ENCODE results near the gene PAX1. TPM values are rescaled to one million over a fixed set of nuclear protein-coding genes. Genes with fewer than 3 reads are reported as not detected.
A peak's percentile ranks its signal among the peaks of the same experiment; 100 is the strongest.

Gene PAX1
- total RNA-seq, 8 experiments from 2014 or later: 0.08 to 0.78 (median 0.33) TPM; not detected in 2

- no peak for ATAC-seq (replicated peaks in 6 of 8)
- in situ Hi-C loops (cut with MboI; ENCODE audit: low pct_unique_long_range_greater_than_20kb in 2 of 9, low sequenced_read_pairs in 9 of 9, unreplicated experiment in 9 of 9): loop anchor here in 2 of 9 experiments (25.0 kb wide), 3 partner anchors 398 to 598 kb away; no protein-coding TSS in a partner anchor
These were observed 9.1 kb downstream of the PAX1 start for GRCh38 chr20:21714297-21715192.

DNA sequence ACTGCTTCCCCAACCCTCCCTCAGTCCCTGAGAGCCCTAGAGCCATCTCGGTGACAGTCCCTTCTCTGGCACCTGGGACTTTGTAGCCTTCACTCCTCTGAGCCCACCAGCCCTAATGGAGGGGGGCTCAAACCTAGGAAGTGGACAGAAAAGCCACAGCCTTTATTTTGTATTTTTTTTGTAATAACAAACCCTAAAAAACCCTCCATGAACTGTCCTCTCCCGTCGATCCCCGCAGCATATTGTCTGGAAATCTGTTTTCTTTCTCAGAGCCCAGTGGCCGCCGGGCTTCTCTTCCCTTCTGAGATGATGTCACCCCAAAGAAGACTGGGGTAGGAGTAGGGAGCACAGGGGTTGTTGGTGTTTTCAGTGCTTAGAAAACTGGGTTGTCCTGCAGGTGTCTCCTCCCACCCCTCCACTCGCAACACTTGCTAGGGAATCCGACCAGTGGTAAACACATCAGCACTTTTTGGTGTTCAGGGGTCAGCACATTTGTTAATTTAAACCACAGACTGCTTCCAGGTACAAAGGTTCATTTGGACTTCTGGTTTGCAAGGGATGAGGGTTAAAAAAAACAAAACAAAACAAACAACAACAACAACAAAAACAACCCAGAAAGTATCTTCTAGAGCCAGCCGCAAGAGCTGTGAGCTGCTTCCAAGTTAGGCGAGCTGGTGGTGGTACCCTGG is 9.9 kb downstream of the PAX1 start:
- no peak for ATAC-seq (replicated peaks in 6 of 8)
- H3K4me1 ChIP-seq (replicated peaks in 1 of 2): no peaks in the 10 kb centered on the region
- H3K4me3 ChIP-seq: no peak overlapping the region
- no peak overlapping the region for H3K27ac ChIP-seq
- 0 to 60% (median 6%) methylated on average over 2 to 10 of the region's 10 CpGs; no CpG with 5 or more reads in 1 of the 10 experiments for WGBS, 10 experiments
- in situ Hi-C loops (cut with MboI; ENCODE audit: low pct_unique_long_range_greater_than_20kb in 2 of 9, low sequenced_read_pairs in 9 of 9, unreplicated experiment in 9 of 9): loop anchor here in 2 of 9 experiments (25.0 kb wide), 3 partner anchors 397 to 597 kb away; no protein-coding TSS in a partner anchor

More at GRCh38 chr20:21714297-21715192, 9.1 kb downstream of the PAX1 start:
- H3K4me3 ChIP-seq: no peak overlapping the region
- 1 to 60% (median 6%) methylated on average over 4 to 21 of the region's 54 CpGs for WGBS, 10 experiments
- H3K4me1 ChIP-seq (replicated peaks in 1 of 2): no peaks in the 10 kb centered on the region
- no peak overlapping the region for H3K27ac ChIP-seq

- 0 to 21% (median 0%) methylated on average over 1 to 4 of the region's 4 CpGs; no CpG with 5 or more reads in 1 of the 10 experiments for WGBS, 10 experiments
- peak in 3 of 8 experiments; percentile 39 to 57 (median 56) for ATAC-seq (replicated peaks in 6 of 8)
- H3K27ac ChIP-seq: no peak overlapping the region
- H3K4me1 ChIP-seq (replicated peaks in 1 of 2): no peaks in the 10 kb centered on the region
- H3K4me3 ChIP-seq: no peak overlapping the region
- in situ Hi-C loops (cut with MboI; ENCODE audit: low pct_unique_long_range_greater_than_20kb in 2 of 9, low sequenced_read_pairs in 9 of 9, unreplicated experiment in 9 of 9): loop anchor here in 2 of 9 experiments (25.0 kb wide), 3 partner anchors 393 to 593 kb away; no protein-coding TSS in a partner anchor
These were observed 14.2 kb downstream of the PAX1 start for GRCh38 chr20:21719592-21720214.

- no peak overlapping the region for H3K4me3 ChIP-seq
- no peak overlapping the region for H3K27ac ChIP-seq
- no peaks in the 10 kb centered on the region for H3K4me1 ChIP-seq (replicated peaks in 1 of 2)
- ATAC-seq (replicated peaks in 6 of 8): no peak
- WGBS, 10 experiments: 20 to 77% (median 60%) methylated on average over 1 to 2 of the region's 2 CpGs; no CpG with 5 or more reads in 3 of the 10 experiments
- in situ Hi-C loops (cut with MboI; ENCODE audit: low pct_unique_long_range_greater_than_20kb in 2 of 9, low sequenced_read_pairs in 9 of 9, unreplicated experiment in 9 of 9): no loop called here
These were observed 20.4 kb downstream of the PAX1 start for GRCh38 chr20:21725892-21726291.

DNA sequence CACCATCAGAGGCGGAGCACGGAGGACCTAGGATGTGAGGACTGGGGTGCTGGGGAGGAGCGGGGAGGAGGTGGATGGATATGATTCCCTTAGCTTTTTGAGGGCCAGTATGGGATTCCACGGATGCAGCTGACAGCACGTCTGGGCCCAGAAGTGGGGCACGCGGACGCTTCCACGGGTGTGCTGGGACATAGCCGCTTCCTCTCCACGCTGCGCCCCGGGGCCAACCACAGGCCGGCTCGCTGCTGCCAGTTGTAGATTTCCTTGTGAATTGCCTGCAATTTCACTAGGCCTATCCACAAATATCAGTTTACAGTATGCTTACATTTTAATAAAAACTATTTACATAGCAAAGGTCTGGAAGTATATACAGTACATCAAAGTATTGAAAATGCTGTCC is 23.9 kb downstream of the PAX1 start:
- in situ Hi-C loops (cut with MboI; ENCODE audit: low pct_unique_long_range_greater_than_20kb in 2 of 9, low sequenced_read_pairs in 9 of 9, unreplicated experiment in 9 of 9): no loop called here
- H3K4me1 ChIP-seq (replicated peaks in 1 of 2): no peaks in the 10 kb centered on the region
- WGBS, 10 experiments: 69 to 93% (median 84%) methylated on average over 3 to 9 of the region's 15 CpGs; no CpG with 5 or more reads in 6 of the 10 experiments
- no peak overlapping the region for H3K27ac ChIP-seq
- no peak for ATAC-seq (replicated peaks in 6 of 8)
- H3K4me3 ChIP-seq: no peak overlapping the region

- 20 to 100% (median 70%) methylated on average over 1 to 3 of the region's 3 CpGs; no CpG with 5 or more reads in 5 of the 10 experiments for WGBS, 10 experiments
- Histone ChIP-seq H3K4me3 (no peak overlapping the region), H3K27ac (no peak overlapping the region), H3K4me1 (replicated peaks in 1 of 2) (no peaks in the 10 kb centered on the region)
- ATAC-seq (replicated peaks in 6 of 8): no peak
- in situ Hi-C loops (cut with MboI; ENCODE audit: low pct_unique_long_range_greater_than_20kb in 2 of 9, low sequenced_read_pairs in 9 of 9, unreplicated experiment in 9 of 9): no loop called here
These were observed 33.7 kb downstream of the PAX1 start for GRCh38 chr20:21739161-21739560.

DNA sequence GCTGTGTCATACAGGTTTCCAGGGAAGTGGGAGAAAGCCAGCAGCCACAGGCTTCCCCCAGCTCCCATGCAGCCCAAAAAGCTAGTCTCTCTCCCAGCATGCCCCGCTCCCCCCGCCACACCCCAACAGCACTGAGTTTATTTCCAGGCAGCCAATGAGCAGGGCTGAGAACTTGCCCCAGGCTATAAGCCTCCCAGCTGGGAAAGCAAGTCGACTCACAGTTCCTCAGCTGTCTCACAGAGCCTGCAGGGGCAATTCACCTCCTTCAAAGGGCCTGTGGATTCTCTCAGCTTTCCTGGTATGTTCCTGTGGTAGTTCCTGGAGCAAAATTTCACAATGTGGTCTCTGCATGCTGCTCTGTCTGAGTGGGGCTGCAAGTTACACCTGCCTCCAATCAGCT is 34.2 kb downstream of the PAX1 start:
- in situ Hi-C loops (cut with MboI; ENCODE audit: low pct_unique_long_range_greater_than_20kb in 2 of 9, low sequenced_read_pairs in 9 of 9, unreplicated experiment in 9 of 9): no loop called here
- Histone ChIP-seq H3K4me1 (replicated peaks in 1 of 2) (no peaks in the 10 kb centered on the region), H3K4me3 (no peak overlapping the region), H3K27ac (no peak overlapping the region)
- WGBS, 10 experiments: 40 to 60% (median 60%) methylated on average over 1 of the region's 3 CpGs; no CpG with 5 or more reads in 7 of the 10 experiments
- ATAC-seq (replicated peaks in 6 of 8): no peak

- no peak for ATAC-seq (replicated peaks in 6 of 8)
- H3K27ac ChIP-seq: no peak overlapping the region
- in situ Hi-C loops (cut with MboI; ENCODE audit: low pct_unique_long_range_greater_than_20kb in 2 of 9, low sequenced_read_pairs in 9 of 9, unreplicated experiment in 9 of 9): no loop called here
- no peaks in the 10 kb centered on the region for H3K4me1 ChIP-seq (replicated peaks in 1 of 2)
- H3K4me3 ChIP-seq: no peak overlapping the region
These were observed 35.8 kb downstream of the PAX1 start for GRCh38 chr20:21741266-21741665.

GRCh38 chr20:21762646-21763045 is 57.2 kb downstream of the PAX1 start:
- ATAC-seq (replicated peaks in 6 of 8): no peak
- Histone ChIP-seq H3K4me1 (replicated peaks in 1 of 2) (no peaks in the 10 kb centered on the region), H3K4me3 (no peak overlapping the region), H3K27ac (no peak overlapping the region)
- WGBS, 10 experiments: 0 to 100% (median 64%) methylated on average over 1 to 2 of the region's 2 CpGs
- in situ Hi-C loops (cut with MboI; ENCODE audit: low pct_unique_long_range_greater_than_20kb in 2 of 9, low sequenced_read_pairs in 9 of 9, unreplicated experiment in 9 of 9): no loop called here

DNA sequence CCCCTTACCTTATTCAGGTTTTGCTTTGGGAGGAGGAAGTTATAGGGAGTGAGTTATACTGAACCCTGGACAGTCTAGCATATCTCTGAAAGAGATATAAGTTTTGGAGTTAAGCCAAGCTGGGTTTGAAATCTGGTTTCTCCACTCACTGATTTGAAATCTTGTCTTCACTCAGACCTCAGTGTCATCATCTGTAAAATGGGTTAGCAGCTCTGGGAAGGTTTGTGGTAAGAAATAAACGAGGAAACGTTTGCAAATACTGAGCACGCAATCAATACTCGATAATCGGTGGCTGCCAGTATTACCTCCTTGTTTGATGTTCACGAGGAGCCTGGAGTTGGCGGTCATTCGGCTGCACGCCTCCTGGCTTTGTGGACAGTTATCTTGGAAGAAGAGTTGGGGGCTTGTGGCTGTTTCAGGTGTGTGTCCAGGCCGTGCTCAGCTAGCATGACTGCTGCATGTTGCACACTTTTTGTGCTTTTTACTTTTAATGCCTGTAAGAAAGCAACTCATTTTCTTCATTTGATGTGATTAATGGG is 61.8 kb downstream of the PAX1 start:
- in situ Hi-C loops (cut with MboI; ENCODE audit: low pct_unique_long_range_greater_than_20kb in 2 of 9, low sequenced_read_pairs in 9 of 9, unreplicated experiment in 9 of 9): no loop called here
- H3K4me1 ChIP-seq (replicated peaks in 1 of 2): no peaks in the 10 kb centered on the region
- WGBS, 10 experiments: 52 to 96% (median 77%) methylated on average over 4 to 10 of the region's 10 CpGs; no CpG with 5 or more reads in 3 of the 10 experiments
- no peak overlapping the region for H3K27ac ChIP-seq
- ATAC-seq (replicated peaks in 6 of 8): no peak
- H3K4me3 ChIP-seq: no peak overlapping the region

DNA sequence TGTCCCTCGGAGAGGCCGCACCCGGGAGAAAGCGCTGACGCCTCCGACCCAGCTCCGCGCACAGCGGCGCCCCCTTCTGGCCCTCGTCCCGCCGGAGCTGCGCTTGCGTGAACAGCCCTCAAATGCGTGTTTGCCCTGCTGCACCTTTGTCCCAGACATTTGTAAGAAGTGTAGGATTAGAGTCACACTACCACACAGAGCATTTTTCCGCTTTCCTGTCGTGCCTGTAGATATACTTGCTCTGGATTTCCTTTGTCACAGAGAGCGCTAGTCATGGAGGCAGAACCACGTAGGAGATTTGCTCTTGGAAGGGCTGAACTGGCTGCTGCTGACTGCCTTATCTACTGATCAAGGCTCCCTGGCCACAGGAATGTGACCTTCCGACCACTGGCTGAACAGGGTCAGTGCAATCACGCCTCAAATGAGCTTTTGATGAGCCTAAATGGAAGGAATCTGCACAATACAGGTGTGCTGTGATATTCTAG is 62.3 kb downstream of the PAX1 start:
- peak in 2 of 8 experiments; percentile 25 to 70 for ATAC-seq (replicated peaks in 6 of 8)
- Histone ChIP-seq H3K4me1 (replicated peaks in 1 of 2) (no peaks in the 10 kb centered on the region), H3K4me3 (no peak overlapping the region), H3K27ac (no peak overlapping the region)
- in situ Hi-C loops (cut with MboI; ENCODE audit: low pct_unique_long_range_greater_than_20kb in 2 of 9, low sequenced_read_pairs in 9 of 9, unreplicated experiment in 9 of 9): no loop called here
- WGBS, 10 experiments: 0 to 53% (median 19%) methylated on average over 1 to 21 of the region's 22 CpGs; no CpG with 5 or more reads in 2 of the 10 experiments

Measured in motor neuron (in vitro differentiated cells).